ENCODE data around the gene GPAT3. TPM values are rescaled to one million over a fixed set of nuclear protein-coding genes. Genes with fewer than 3 reads are reported as not detected.

The GPAT3 gene
- total and polyA plus RNA-seq, 8 donors, result 1.7 to 18.9 (median 4.0) TPM; not detected in 1

DNA sequence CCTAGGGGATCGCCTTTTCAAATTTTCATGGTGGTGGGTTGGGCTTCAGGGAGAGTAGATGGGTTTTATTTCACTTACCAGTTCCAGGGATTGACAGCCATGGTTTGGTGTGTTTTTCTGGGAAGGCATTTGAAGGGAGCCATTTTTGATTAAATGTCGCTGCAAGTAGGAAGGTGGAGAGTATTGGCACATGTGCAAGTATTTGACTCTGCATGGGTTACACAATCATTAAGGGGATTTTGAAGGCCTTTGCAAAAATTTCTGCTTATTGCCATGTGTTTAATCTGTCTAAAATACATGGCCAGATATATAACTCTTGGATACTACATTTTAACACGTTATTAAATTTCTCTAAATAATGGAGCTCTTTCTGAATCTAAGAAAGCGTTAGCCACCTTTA, 55.1 kb downstream of the GPAT3 start:
- Histone ChIP-seq H3K36me3 (peaks cover 4 to 39% (median 15%) of the 10 kb centered on the region in 4 donors), H3K4me3 (no peak overlapping the region), H3K9me3 (no peaks in the 10 kb centered on the region), H3K4me1 (no peaks in the 10 kb centered on the region), H3K27me3 (no peaks in the 10 kb centered on the region), H3K27ac (no peak overlapping the region)
- intact Hi-C loops (cut with DNase I; ENCODE audit: low total_unique reads), result no loop called here
- 88 to 96% (median 92%) methylated on average over 4 of the region's 4 CpGs for WGBS, 5 donors
- DNase-seq, result no peak
- no peak for TF ChIP-seq EP300 (IDR thresholded peaks at IDR 0.05)
- TF ChIP-seq POLR2A (IDR thresholded peaks at IDR 0.05), result no peak
- TF ChIP-seq, protein P1, sequence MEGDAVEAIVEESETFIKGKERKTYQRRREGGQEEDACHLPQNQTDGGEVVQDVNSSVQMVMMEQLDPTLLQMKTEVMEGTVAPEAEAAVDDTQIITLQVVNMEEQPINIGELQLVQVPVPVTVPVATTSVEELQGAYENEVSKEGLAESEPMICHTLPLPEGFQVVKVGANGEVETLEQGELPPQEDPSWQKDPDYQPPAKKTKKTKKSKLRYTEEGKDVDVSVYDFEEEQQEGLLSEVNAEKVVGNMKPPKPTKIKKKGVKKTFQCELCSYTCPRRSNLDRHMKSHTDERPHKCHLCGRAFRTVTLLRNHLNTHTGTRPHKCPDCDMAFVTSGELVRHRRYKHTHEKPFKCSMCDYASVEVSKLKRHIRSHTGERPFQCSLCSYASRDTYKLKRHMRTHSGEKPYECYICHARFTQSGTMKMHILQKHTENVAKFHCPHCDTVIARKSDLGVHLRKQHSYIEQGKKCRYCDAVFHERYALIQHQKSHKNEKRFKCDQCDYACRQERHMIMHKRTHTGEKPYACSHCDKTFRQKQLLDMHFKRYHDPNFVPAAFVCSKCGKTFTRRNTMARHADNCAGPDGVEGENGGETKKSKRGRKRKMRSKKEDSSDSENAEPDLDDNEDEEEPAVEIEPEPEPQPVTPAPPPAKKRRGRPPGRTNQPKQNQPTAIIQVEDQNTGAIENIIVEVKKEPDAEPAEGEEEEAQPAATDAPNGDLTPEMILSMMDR (IDR thresholded peaks at IDR 0.05), result no peak
- TF ChIP-seq POLR2AphosphoS5 (IDR thresholded peaks at IDR 0.05), result no peak

DNA sequence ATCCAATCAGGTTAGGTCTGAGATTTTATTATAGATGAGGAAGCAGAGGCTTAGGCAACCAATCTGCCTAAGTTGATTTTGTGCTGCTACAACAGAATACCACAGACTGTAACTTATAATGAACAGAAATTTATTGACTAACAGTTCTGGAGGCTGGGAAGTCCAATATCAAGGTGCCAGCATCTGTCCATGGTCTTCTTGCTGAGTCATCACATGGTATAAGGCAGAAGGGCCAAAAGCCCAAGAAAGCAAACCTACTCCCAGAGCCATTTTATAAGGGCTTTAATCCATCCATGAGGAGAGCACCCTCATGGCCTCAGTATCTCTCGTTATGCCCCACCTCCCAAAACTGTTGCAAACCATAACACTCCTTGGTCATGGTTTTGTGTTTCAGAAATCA, 55.8 kb downstream of the GPAT3 start:
- WGBS, 5 donors, result 88 to 100% (median 98%) methylated on average over 1 of the region's 1 CpG
- intact Hi-C loops (cut with DNase I; ENCODE audit: low total_unique reads), result no loop called here
- TF ChIP-seq, protein P1 (IDR thresholded peaks at IDR 0.05), result no peak
- TF ChIP-seq POLR2A (IDR thresholded peaks at IDR 0.05) (no peak), EP300 (IDR thresholded peaks at IDR 0.05) (no peak)

DNA sequence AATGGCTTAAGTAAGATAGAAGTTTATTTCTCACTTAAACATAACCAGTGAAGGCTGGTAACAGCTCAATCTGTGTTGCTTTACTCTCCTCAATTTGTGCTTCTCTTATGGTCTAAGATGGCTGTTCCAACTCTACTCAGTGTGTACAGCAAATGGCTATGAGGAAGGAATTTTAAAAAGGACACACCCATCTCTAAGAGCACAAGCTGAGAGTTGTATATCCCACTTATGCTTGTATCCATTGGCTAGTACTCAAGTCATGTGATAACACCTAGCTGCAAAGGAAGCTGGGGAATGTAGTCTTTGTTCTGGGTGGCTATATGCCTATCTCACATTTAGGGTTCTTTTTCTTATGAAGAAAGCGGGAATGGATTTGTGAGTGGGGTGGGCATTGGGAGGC, 63.3 kb downstream of the GPAT3 start:
- Histone ChIP-seq H3K4me1 (peaks cover 0 to 9% (median 4%) of the 10 kb centered on the region in 4 donors), H3K9me3 (no peaks in the 10 kb centered on the region), H3K4me3 (no peak overlapping the region), H3K27ac (no peak overlapping the region), H3K27me3 (no peaks in the 10 kb centered on the region), H3K36me3 (peaks cover 6 to 35% (median 31%) of the 10 kb centered on the region in 4 donors)
- TF ChIP-seq, protein P1 (IDR thresholded peaks at IDR 0.05), result no peak
- TF ChIP-seq POLR2A (IDR thresholded peaks at IDR 0.05) (no peak), POLR2AphosphoS5 (IDR thresholded peaks at IDR 0.05) (no peak), EP300 (IDR thresholded peaks at IDR 0.05) (no peak)
- 0 to 97% (median 66%) methylated on average over 1 of the region's 1 CpG for WGBS, 5 donors
- intact Hi-C loops (cut with DNase I; ENCODE audit: low total_unique reads), result no loop called here
- DNase-seq, result no peak

More for the DNA sequence above, 55.8 kb downstream of the GPAT3 start:
- Histone ChIP-seq H3K36me3 (peaks cover 6 to 42% (median 20%) of the 10 kb centered on the region in 4 donors), H3K4me1 (no peaks in the 10 kb centered on the region), H3K27ac (no peak overlapping the region), H3K4me3 (no peak overlapping the region), H3K27me3 (no peaks in the 10 kb centered on the region), H3K9me3 (no peaks in the 10 kb centered on the region)
- DNase-seq, result no peak

DNA sequence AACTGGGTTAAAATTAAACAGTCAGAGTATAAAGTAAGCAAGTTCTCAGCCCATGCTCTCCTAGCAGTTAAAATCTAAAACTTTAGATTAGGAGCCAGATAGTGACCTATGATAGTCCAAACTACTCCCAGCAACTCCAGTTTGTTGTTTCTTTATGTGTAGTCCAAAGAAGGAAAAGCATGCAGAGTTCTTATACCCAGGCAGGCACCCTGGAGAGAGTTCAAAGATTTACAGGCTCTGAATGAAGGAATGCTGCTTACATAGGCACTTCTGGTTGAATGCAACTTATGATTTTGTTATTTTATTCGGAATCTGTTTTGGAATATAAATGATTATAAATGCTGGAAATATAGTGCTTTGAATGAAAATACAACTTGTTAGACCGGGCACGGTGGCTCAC, 67.2 kb downstream of the GPAT3 start:
- H3K9me3 ChIP-seq, result no peaks in the 10 kb centered on the region
- peak overlapping the region in 2 of 5 donors; percentile 11 to 57 for H3K27ac ChIP-seq
- intact Hi-C loops (cut with DNase I; ENCODE audit: low total_unique reads), result no loop called here
- 66 to 95% (median 88%) methylated on average over 3 of the region's 3 CpGs for WGBS, 5 donors
- no peak overlapping the region for H3K4me3 ChIP-seq
- H3K36me3 ChIP-seq, result peaks cover 0 to 17% (median 8%) of the 10 kb centered on the region in 4 donors
- TF ChIP-seq EP300 (IDR thresholded peaks at IDR 0.05) (no peak), POLR2A (IDR thresholded peaks at IDR 0.05) (no peak), POLR2AphosphoS5 (IDR thresholded peaks at IDR 0.05) (no peak)
- TF ChIP-seq, protein P1 (IDR thresholded peaks at IDR 0.05), result no peak
- H3K27me3 ChIP-seq, result no peaks in the 10 kb centered on the region
- DNase-seq, result no peak
- H3K4me1 ChIP-seq, result peaks cover 0 to 32% (median 10%) of the 10 kb centered on the region in 4 donors
